OCI-LY7 (cell line): ENCODE data around the gene METTL26. TPM values are rescaled to one million over a fixed set of nuclear protein-coding genes. Genes with fewer than 3 reads are reported as not detected.
"Not testable (repeated sequence)": the region's sequence is repeated elsewhere in the genome, so short reads cannot be mapped to it uniquely, and the experiment has no call there.

Experiments
- BruUV-seq: library from RNA; stranded (reverse); fragments of 400-500 nt; replicated peaks from 2 replicates; lab custom pipeline; 2021; lab: Mats Ljungman, UMichigan
- CTCF ChIA-PET: fragments of 300-600 bp; sonication (Branson Sonifier 250); formaldehyde crosslinking; loops from one replicate; lab custom pipeline; 2022; ENCODE audit warnings: antibody characterized with exemption; ENCODE audit not compliant: unreplicated experiment; lab: Charles Lee
- POLR2A ChIA-PET: fragments of 300-600 bp; sonication (Branson Sonifier 250); formaldehyde crosslinking; loops from one replicate; lab custom pipeline; 2022; ENCODE audit warnings: antibody characterized with exemption; lab: Charles Lee
- DNase-seq: peaks from one replicate; pipeline ENCODE4 v3.0.0-alpha.2; 2015; ENCODE audit warnings: low spot score
- H2AFZ ChIP-seq: fragments of 200-600 bp; sonication (generic), shearing (Covaris generic); 2 replicates; pipeline ENCODE4 v1.6.1; 2014; ENCODE audit warnings: mild to moderate bottlenecking, antibody characterized with exemption, low read length, moderate library complexity
- H3K27ac ChIP-seq: fragments of 200-600 bp; sonication (generic); 2 replicates; pipeline ENCODE4 v1.5.1; 2014; ENCODE audit warnings: mixed run types, low read depth, mild to moderate bottlenecking, moderate library complexity, low read length, inconsistent platforms; ENCODE audit not compliant: poor library complexity, severe bottlenecking
- H3K36me3 ChIP-seq: fragments of 200-600 bp; sonication (generic); 2 replicates; pipeline ENCODE4 v1.6.1; 2014; ENCODE audit warnings: mild to moderate bottlenecking, antibody characterized with exemption, low read length, moderate library complexity, mixed read lengths; ENCODE audit not compliant: insufficient read depth
- H3K4me1 ChIP-seq: fragments of 200-600 bp; sonication (generic); 2 replicates; pipeline ENCODE4 v1.5.1; 2014; ENCODE audit warnings: mild to moderate bottlenecking, low read length; ENCODE audit not compliant: insufficient read depth, poor library complexity, severe bottlenecking
- H3K4me2 ChIP-seq: fragments of 200-600 bp; sonication (generic); 2 replicates; pipeline ENCODE4 v1.6.1; 2014; ENCODE audit warnings: mild to moderate bottlenecking, low read length
- H3K4me3 ChIP-seq: fragments of 200-600 bp; sonication (generic); 2 replicates; pipeline ENCODE4 v1.5.1; 2014; ENCODE audit warnings: mild to moderate bottlenecking, low read depth, low read length; ENCODE audit not compliant: poor library complexity, severe bottlenecking
- H3K79me2 ChIP-seq: fragments of 200-600 bp; sonication (generic); 2 replicates; pipeline ENCODE4 v1.6.1; 2016; ENCODE audit warnings: low read depth, mild to moderate bottlenecking, low read length, moderate library complexity, mixed read lengths; ENCODE audit not compliant: insufficient read depth
- H3K9me2 ChIP-seq: fragments of 200-600 bp; sonication (generic); 2 replicates; pipeline ENCODE4 v1.6.1; 2016; ENCODE audit warnings: mild to moderate bottlenecking, low read length, mixed read lengths; ENCODE audit not compliant: insufficient read depth
- H3K9me3 ChIP-seq: fragments of 200-600 bp; sonication (generic); 2 replicates; pipeline ENCODE4 v1.6.1; 2014; ENCODE audit warnings: mild to moderate bottlenecking, mixed run types, low read length, mixed read lengths
- H4K20me1 ChIP-seq: fragments of 200-600 bp; sonication (generic); 2 replicates; pipeline ENCODE4 v1.6.1; 2014; ENCODE audit warnings: mild to moderate bottlenecking, antibody characterized with exemption, low read length, moderate library complexity, mixed read lengths; ENCODE audit not compliant: insufficient read depth
- CTCF ChIP-seq: fragments of 200-600 bp; sonication (generic); conservative IDR thresholded peaks from 2 replicates; pipeline ENCODE4 v1.5.1; 2014; ENCODE audit warnings: mild to moderate bottlenecking, antibody characterized with exemption, low read length, moderate library complexity, mixed read lengths
- EZH2phosphoT487 ChIP-seq: fragments of 200-600 bp; sonication (generic); IDR thresholded peaks from 2 replicates; pipeline ENCODE4 v1.6.1; 2018; ENCODE audit warnings: low read depth, borderline replicate concordance, mild to moderate bottlenecking, mixed run types, antibody characterized with exemption, low read length, moderate library complexity, mixed read lengths
- intact Hi-C: fragments of 100-400 bp; cut with micrococcal nuclease; formaldehyde crosslinking; loops from one replicate; pipeline ENCODE4 v1.10.0; 2022; ENCODE audit not compliant: unreplicated experiment
- total RNA-seq, 2 experiments: library from RNA; depleted of rRNA in 1 of 2; stranded (reverse); fragments of >200 nt in 1 of 2; shearing (Covaris generic) in 1 of 2; gene quantifications; 2 replicates each; pipeline ENCODE4 v1.2.3, GENCODE V29; 2014 to 2022

Gene METTL26
- total RNA-seq, 2 experiments from 2014 or later, result 99.0 to 152 TPM

DNA sequence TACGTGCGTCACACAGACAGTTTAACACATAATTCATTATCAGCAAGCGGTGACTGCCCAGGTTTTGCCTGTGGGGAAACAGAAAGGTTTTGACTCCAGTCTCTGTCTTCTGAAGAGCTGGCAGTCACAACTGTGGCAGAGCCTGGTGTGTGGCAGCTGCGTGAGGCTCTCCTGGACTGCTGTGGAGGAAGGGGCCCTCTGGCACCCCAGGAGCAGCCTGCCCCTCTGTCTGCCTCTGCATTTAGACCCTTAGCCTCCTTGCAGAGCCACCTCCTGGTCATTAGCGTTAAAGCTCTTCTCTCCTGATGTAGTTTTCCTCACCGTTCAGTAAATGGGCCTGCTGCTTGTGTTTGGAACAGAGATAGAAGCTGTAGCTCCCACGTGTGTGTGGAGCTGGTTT is 35.3 kb downstream of the METTL26 start:
- Histone ChIP-seq H3K27ac (no peak overlapping the region), H3K9me2 (no peaks in the 10 kb centered on the region), H3K4me1 (no peaks in the 10 kb centered on the region), H3K36me3 (peaks cover 16% of the 10 kb centered on the region), H3K9me3 (0 out of 2 replicates have a peak, but pooled peaks cover 5% of the 10 kb centered on the region), H3K4me2 (no peak overlapping the region), H2AFZ (no peak overlapping the region), H4K20me1 (no peaks in the 10 kb centered on the region), H3K4me3 (no peak overlapping the region), H3K79me2 (no peaks in the 10 kb centered on the region)
- peak; percentile 39 for DNase-seq
- no TSS peak for BruUV-seq
- intact Hi-C loops, result loop anchor here (1.0 kb wide), 1 partner anchor 21 kb away; no protein-coding TSS in a partner anchor
- ChIA-PET CTCF (interaction anchor here (0.6 kb wide), 1 partner anchor 52 kb away, joined by 3 read pairs; no protein-coding TSS in a partner anchor), POLR2A (no interaction called here)
- peak; percentile 71 for TF ChIP-seq CTCF
- no peak for TF ChIP-seq EZH2phosphoT487

- no peak for DNase-seq
- H3K27ac ChIP-seq, result no peak overlapping the region
- TF ChIP-seq CTCF (no peak), EZH2phosphoT487 (no peak)
- no peak overlapping the region for H2AFZ ChIP-seq
- H3K4me2 ChIP-seq, result no peak overlapping the region
- H3K9me3 ChIP-seq, result no peaks in the 10 kb centered on the region
- H3K4me1 ChIP-seq, result no peaks in the 10 kb centered on the region
- intact Hi-C loops, result no loop called here
- no peak overlapping the region for H3K4me3 ChIP-seq
- H3K79me2 ChIP-seq, result no peaks in the 10 kb centered on the region
- CTCF ChIA-PET, result no interaction called here
- peaks cover 9% of the 10 kb centered on the region for H3K36me3 ChIP-seq
- BruUV-seq, result no TSS peak
- H3K9me2 ChIP-seq, result no peaks in the 10 kb centered on the region
- H4K20me1 ChIP-seq, result no peaks in the 10 kb centered on the region
- POLR2A ChIA-PET, result interaction anchor here (1.0 kb wide), 1 partner anchor 72 kb away, joined by 4 read pairs; the partner anchor contains the start of gene CAPN15
Measured at GRCh38 chr16:598823-599739, 37.0 kb downstream of the METTL26 start.

- H3K4me2 ChIP-seq, CTCF ChIA-PET, H3K9me3 ChIP-seq, H4K20me1 ChIP-seq, BruUV-seq, DNase-seq, intact Hi-C loops, POLR2A ChIA-PET, H2AFZ ChIP-seq, H3K79me2 ChIP-seq, H3K4me3 ChIP-seq, H3K9me2 ChIP-seq, H3K27ac ChIP-seq, H3K36me3 ChIP-seq: not testable (repeated sequence)
- peaks cover 10% of the 10 kb centered on the region for H3K4me1 ChIP-seq
Measured at GRCh38 chr16:597655-598054, 38.5 kb downstream of the METTL26 start.
